GM18907 (cell line): Measurements from ENCODE around the gene TPD52L1.
A peak's percentile ranks its signal among the peaks of the same experiment; 100 is the strongest.

ENCODE experiments used
- ATAC-seq: cut with Tn5 transposase; IDR thresholded peaks from one replicate; pipeline ENCODE4 v1.9.1; 2021; ENCODE audit warnings: mild to moderate bottlenecking, moderate library complexity; ENCODE audit not compliant: unreplicated experiment

The TPD52L1 gene

DNA sequence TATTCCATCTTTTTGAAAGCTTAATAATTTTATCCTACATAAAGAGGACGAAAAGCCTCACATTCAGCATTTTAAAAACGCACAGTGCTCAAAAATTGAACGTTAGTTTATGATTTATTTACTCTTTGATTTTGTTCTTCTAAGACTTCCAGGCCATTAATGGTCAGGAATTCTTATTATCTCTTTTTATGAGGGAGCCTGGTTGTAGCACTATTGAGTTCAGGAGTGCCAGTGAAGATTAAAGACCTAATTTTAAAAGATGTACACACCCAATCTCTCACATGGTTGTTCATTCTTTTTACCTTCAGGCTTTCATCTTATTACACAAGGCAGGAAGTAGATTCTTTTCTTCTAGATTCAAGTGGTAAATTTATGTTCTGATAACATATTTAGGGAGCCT lies 79.6 kb downstream of the TPD52L1 start:
- no peak for ATAC-seq

DNA sequence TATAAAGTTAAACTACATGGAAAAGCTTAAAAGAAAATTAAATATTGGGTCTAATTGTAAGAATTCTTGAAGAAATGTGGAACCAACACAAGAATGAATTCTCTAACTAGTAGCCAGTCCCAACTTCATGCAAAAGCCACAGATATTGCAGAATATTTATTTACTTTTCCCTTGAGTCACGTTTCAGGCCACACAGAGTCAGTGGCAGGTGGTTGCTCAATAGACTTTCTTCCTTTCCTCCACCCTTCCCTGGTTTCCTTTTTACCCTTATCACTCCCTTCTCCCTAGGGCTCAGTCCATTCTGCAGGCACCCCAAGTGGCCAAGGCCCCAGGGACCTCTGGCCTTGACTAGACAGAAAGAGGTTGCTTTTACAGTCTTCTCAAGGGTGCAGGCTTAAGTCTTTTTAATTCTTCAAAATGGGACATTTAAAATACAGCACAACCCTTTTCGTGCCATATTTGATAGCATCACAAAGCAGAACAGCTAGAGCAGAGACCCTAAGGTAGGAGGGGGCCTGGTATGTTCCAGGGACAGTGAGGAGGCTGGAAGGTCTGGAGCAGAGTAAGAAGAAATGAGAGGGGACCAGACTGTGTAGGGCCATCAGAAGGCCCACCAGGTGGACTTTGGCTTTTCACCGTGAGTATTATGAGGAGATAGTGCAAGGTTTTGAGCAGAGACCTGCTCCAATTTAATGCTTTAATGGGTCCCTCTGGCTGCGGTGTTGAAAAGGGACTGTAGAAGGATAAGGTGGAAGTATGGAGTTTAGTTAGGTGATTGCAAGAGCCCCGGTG lies 83.2 kb downstream of the TPD52L1 start:
- no peak for ATAC-seq

DNA sequence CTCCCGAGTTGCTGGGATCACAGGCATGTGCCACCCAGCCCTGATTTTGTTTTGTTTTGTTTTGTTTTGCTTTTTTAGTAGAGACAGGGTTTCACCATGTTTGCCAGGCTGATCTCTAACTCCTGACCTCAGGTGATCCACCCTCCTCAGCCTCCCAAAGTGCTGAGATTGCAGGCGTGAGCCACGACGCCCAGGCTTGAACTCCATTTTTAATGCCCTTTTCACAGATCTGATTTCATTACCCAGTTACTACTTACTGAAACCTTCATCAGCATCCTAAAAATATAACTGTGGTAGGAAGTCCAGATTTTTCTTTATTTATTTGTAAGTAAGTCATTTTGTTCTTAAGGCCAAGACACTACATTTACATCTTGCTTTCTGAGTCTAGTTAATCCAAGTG lies 84.2 kb downstream of the TPD52L1 start:
- no peak for ATAC-seq

DNA sequence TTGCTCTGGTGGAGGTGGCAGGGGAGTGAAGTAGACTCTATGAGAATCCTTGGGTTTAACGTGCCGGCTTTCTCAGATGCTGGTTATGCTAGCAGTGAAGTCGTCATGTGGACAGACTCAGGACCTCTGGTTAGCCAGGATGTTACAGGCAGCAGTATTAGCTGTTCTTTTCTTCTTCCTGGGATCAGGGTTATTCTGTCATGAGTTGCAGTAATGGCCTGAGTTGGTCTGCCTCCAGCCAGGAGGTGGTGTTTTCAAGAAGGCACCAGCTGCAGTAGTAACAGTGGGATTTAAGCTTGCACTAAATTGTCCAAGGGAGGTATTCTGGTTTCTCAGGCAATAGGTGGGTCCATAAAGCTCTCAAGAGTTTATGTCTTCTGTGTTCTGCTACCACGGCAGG lies 91.5 kb downstream of the TPD52L1 start:
- ATAC-seq = no peak

DNA sequence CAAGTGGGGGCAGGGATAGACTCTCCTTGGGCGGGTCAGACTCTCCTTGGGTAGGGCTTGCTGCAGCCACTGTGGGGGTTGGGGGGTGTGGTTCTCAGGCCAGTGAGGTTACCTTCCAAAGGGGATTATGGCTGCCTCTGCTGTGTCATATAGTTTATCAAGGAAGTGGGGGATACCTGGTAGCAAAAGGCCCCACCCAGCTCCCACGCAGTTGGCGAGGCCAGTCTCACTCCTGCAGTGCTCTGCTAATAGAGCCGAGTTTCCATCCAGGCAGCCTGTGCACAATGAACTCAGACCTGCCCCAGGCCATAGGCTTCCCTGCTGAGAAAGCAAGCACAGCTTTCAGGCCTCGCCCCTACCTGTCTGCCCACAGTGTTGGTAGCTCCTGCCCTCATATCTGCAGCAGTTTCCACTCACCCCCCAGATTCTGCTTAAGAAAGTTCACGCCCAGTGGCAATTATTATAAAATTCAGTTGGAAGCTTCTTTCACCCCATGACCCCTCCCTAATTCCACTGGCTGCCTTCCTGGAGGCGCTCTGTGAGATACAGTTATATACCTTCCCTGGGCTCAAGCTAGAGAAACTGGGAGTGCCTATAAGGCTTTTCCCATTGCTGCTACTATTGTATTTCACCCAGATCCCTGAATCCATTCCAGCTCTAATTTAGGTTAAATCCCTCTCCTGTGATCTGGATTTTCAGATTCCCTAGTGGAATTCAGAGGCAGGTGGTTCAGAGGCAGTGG lies 92.1 kb downstream of the TPD52L1 start:
- no peak for ATAC-seq

DNA sequence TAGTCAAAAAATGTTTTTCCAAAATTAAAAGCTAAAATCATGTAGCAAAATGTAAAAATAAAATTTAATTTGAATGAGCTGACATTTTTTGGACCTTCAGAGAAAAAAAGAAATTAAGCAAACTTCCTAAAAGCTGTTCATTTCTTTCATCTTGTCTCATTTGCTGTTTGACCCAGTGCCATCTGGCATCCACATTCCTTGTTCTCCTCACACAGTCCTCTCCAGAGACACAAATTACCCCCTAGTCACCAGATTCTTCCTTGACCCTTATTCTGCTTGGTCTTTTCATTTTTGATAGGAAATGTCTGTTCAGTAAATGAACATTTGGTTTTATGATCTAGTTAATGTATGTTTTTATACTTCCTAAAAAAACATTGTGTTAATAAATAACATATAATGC lies 93.0 kb downstream of the TPD52L1 start:
- ATAC-seq = no peak

DNA sequence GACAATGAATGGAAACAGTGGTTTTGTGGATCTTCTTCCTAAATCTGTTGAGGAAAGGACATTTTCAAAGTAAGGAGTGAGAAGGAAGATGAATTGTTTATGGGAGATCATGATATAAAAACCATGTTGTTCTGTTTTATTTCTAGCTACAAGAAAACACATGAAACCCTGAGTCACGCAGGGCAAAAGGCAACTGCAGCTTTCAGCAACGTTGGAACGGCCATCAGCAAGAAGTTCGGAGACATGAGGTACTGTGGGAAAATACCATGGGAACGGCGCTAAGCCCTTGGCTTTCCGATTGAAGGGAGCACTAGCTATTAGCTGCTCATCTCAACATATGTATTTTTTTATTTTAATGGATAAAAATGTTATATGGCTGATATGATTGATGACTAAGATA lies 94.6 kb downstream of the TPD52L1 start:
- no peak for ATAC-seq

DNA sequence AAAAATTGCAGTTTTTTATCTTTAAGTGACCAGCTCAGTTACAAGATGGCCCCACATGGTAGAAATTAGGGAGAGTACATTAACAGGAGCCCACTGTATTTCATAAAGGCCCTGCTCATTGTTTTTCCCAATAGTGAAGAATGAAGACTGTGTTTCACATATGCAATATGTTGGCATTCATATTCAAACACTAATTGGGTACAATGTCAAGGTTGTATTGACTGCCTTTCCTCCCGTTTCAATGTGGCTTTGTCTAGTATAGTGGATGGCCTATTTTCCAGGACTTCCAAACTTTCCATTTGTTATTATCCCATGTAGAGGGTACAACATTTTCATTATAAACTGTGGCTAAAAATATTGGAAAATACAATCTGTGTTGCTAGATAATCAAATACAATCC lies 96.9 kb downstream of the TPD52L1 start:
- no peak for ATAC-seq

DNA sequence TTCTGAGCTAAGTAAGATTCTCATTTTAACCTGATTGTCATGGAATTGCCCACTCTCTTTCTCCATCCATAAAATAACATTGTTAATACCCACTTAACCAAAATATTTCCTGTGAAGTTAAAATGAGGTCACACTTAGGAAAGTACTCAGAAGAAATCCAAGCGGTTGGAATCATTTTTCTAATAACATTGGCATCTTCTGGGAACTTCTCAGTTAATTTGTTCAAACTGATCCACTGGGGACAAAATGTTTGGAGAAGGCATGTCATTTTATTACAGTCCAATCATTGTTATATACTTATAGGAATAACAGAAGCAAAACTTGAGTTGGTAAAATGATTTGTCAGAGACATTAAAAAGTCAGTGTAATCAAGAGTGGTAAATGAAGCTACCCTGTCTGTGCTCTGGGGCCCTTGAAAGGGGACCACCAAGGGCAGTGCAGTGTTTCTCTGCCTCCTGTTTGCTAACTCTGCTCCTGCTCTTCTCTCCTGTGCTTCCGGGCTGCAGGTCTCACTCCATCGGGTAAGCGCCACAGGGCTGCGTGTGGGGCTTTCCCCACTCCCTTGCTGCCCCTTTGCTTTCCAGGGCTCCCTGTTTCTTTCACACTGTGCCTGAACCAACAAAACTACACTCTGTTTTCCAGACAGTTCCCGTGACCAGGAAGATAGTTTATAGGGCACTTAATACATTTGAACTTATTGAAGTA lies 98.1 kb downstream of the TPD52L1 start:
- no peak for ATAC-seq

DNA sequence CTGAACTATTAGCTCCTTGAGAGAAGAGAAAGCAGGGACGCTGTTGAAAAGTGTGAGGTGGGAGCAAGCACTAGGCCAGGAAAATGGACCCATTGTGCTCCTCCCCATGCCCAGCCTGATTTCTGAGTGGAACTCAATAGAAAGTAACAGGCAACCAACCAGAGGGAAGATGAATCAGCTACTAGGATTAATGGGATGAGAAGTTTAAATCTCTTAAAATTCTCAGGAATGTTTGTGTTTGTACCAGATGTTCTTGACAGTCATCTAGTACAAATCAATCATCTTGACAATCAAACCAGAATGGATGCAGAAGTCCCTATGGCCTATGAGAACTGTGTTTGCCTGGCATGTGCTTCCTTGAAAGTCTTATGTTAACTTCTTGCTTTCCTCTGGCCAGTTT lies 99.3 kb downstream of the TPD52L1 start:
- ATAC-seq = no peak

DNA sequence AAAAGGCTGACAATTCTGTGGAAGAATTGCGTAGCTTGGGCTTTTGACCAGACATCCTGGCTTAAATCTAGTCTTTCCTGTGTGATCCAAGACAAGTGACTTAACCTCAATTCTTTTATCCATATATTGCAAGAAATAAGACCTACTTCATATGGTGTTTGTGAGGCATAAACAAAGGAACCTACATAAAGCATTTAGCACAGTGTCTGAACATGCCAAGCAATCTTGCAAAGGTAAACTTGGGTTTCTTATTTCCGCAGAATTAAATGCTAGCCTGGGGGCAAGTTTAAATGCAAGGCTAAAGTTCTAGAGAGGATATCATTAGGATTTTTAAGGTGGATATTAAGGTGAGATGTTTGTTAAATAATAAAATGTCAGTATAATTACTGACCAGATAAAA lies 100.3 kb downstream of the TPD52L1 start:
- ATAC-seq = no peak

DNA sequence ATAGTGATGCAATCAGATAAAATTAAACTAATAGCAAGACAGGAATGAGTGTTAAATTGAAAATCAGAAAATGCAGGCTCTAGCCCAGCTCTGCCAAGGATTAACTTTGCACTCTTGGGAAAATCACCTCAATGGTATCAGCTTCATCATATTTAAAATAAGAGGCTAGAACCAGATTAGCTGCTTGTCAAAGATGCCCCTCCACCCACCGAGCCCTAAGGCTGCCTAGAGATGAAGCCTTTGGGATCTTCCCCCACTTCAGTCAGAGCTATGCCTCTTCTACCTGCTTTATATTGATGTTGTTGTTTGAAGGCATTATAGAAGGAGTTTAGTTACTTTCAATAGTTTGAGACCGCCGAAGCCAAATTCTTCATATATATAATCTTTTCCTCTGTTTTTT lies 100.7 kb downstream of the TPD52L1 start:
- no peak for ATAC-seq

DNA sequence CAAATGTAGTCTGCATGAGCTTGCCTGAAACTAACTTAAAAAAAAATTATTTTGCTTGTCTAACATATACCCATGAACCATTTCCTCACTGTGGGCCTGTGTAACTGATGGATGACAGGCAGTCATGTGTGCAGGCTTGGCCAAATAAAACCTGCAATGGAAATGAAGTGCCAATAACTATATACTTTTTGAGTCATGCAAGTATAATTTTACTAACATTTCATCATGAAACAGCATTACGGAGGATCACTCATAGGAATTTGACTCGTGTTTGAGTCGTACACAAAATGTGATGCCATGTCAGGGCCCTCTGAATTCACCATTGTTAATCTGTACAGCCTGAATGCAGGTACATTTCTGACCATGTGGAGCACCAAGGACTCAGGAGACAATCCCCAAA lies 101.6 kb downstream of the TPD52L1 start:
- no peak for ATAC-seq

DNA sequence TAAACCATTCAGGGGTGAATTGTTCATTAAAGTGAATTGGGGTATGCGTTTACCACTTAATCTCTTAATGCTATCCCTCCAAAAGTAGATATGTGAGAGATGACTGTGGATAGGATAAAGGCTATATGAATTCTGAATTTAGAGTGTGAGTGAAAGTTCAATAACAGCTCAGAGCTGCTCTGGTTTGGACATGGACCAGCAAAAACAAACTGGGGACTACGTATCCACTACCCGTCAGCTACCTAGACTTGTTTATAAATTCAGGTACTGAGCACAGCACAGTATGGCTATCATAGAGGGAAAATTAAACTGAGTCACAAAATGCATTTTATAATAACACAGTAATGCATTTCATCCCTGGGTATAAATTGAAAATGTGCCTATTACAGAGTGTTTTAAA lies 103.8 kb downstream of the TPD52L1 start:
- no peak for ATAC-seq

DNA sequence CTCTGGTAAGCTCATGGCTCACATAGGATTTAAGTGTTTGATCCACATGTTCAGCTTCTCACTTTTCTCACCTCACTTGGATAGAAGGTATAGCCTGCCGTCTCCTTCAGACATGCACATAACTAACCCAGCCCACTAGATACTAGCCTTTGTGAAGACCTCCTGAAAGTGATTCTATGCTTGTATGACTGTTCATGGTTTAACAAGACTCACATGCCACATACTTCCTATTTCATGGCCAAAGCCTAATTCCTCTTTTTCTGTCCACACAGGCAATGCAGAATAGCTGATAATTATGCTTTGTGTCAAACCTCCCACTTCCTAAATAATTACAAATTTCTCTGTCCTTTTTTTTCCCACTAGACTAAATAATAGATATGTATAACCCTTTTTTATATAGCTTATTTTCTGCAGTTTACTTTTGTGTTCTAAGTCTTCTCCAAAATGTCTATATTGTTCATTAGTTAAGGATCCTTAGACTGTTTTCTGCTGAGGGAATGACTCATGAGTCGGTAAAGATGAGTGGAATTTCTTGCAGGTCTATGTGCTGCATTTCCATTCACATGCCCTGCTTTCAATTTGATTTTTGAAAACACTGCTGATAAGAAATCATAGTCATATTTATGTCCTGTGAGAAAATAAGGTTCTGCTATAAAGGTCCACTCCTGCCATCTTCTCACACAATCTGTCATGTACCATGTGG lies 105.2 kb downstream of the TPD52L1 start:
- peak; percentile 50 for ATAC-seq

DNA sequence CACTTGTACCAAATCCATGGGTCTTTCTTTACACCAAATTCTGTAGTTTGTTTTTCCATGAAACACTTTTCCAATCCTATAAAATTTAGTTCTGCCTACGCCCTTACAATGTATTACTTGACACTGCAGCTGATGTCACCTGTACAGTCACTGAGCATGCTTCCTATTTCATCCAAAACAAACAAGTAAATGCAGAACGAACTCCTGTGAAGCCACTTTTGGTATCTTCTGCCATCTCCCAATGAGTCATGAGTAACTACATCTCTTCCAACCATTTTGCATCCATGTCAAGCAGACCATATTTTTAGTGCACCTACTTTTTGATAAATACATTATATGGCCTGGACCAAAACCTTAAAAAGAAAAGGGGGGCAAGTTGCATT lies 105.8 kb downstream of the TPD52L1 start:
- no peak for ATAC-seq

DNA sequence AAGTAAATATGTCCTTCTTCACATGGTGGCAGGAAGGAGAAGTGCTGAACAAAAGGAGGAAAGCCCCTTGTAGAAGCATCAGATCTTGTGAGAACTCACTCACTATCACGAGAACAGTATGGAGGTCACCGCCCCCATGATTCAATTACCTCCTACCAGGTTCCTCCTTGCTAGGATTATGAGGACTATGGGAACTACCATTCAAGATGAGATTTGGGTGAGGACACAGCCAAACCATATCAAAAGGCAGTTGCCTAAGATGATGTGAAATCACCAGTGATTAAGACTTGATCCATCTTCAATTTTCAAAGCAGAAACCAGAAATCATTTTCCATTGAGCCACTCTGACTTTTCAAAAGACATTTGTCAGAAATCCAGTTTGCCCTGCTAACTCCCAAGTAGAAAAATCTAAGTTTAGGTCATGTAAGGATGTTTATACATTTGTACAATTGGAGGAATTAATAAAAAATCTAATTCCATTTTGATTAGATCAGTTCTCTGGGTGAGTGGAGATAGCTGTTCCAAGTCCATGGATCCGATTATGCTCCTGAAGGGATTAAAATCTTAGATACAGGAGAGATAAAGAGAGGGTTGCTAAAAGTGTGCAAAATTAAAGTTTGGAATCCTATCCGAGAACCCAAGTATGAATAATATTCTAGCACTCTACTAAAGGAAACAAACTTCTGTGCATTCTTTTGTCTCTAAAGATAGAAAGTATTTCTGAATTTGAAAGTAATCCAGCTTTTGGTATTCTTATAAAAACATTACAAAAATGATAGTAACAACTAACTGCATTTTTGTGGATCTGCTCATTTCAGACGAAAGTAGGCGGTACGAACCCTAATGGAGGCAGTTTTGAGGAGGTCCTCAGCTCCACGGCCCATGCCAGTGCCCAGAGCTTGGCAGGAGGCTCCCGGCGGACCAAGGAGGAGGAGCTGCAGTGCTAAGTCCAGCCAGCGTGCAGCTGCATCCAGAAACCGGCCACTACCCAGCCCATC lies 108.7 kb downstream of the TPD52L1 start:
- ATAC-seq = no peak

DNA sequence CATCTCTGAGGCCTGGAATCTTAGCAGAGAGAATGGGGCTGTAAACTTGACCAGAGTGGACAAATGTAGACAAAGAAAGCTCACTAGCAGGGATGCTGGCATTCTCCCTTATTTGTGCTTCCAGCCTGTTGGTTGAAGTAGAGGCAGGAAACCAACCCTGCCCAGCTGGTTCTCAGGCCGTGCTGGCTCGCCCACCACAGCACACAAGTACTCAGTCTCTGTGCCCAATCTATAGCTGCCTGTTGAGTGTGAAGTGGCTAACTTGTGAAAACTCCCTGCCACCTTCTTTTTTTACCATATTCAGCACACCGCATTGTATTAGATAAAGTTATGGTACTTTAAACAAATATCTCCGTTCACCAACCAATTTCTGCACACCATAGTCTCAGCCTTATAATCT lies 110.9 kb downstream of the TPD52L1 start:
- ATAC-seq = no peak

DNA sequence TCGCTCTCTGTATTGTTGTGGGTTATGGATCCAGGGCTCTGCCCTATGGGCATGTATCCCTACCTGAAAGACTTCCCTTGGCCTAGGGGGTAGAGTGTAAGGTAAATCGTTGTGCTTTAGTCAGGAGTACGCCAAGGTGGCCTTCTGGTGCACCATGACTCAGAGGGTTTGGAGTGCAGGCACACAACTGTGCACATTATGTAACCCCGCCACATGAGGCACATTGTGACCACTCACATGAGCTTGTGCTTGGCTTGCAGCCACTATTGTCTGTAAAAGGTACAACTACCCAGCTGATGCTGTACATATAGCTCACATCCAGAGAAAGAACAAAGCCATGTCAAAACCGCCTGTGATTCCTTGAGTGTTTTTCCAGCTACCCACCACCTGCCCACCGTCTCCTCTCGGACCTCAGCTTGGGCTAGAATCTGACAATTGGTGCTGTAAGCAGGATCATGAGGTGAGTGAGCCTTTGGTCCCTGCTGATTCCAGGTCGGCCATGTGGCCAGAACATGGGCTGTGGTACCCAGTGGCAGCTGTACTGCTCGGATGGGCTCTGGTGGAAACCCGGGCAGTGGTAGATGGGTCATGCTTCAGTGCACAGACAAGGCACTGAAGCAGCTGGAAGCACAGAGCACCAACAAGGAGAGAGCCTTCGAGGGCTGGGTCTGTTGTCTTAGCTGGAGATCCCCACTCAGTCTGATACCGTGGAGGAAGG lies 114.4 kb downstream of the TPD52L1 start:
- ATAC-seq = no peak
